Jurkat, Clone E6-1 (cell line): ENCODE measurements around the gene RSL1D1. TPM values are rescaled to one million over a fixed set of nuclear protein-coding genes. Genes with fewer than 3 reads are reported as not detected.

Source experiments
- DNase-seq: peaks from one replicate; pipeline ENCODE4 v3.0.0-alpha.2; 2011; ENCODE audit warnings: low read depth, low spot score
- H3K4me3 ChIP-seq: 2 replicates; pipeline ENCODE4 v1.5.1; 2011; ENCODE audit warnings: mild to moderate bottlenecking, low read length, control low read depth, moderate library complexity
- polyA plus RNA-seq: library from polyadenylated mRNA; unstranded; fragments of >200 nt; gene quantifications from one replicate; pipeline ENCODE4 v1.2.1, GENCODE V29; 2012; ENCODE audit warnings: missing spikeins; ENCODE audit not compliant: insufficient read length, insufficient read depth

RSL1D1 gene
- 216 TPM for polyA plus RNA-seq

DNA sequence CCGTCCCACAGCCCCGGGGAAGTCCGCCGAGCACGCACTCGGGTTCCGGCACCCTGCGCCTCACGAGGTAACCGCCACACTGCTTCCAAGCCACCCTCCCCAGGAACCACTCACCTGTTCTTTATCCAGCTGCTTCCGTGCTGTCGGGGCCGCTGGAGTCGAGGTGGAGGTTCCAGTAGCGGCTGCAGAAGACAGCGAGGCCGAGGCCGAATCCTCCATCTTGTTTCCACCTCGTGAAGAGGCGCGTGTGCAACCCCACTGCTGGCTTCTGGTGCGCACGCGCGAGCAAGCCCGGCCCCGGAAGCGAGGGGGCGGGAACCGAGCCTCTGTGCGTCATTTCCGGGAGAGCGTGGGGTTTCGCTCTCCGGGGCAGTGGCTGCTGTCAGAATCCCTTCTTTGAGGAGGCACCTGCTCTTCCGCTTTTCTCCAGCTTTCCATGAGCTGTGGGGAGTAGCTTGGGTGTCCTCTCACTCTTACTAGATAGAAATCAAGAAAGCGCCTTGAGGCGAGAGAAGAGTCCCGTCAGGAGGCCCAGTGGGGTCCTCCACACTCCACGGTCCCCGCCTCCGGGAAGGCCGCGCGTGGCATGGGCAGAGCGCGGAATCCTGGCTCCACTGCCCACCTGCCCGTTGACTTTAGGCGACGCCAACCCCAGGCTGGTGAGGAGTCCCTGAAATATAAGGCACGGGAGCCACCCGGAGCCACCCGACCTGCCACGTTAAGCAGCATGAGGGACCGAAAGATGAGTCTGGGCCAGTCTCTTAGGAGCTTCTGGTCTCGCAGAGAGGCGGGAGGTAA is at the start of gene RSL1D1:
Gene RSL1D1 (minus strand): TSS at position 249 of the 798 bp plus-strand sequence. CDS start 30 bp downstream, at position 219.
- H3K4me3 ChIP-seq = peak within 1 kb of the TSS; percentile 96
- peak; percentile 87 for DNase-seq

DNA sequence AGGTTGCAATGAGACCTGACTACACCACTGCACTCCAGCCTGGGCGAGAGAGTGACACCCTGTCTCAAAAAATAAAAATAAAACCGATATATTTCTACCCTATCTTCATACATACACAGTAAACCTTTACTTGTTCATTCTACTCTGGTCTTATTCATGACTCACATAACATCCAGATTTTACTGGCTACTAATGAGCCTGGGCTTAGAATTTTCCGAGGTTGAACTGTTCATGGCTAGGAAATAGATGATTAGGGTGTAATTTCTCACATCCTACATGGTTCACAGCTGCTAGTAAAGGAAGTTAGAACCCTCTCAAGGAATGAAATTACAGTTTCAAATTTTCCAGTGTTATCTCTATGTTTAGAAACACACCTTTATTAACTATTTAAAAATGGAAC is 49.7 kb upstream of the RSL1D1 start:
- no peak for DNase-seq
- no peak overlapping the region for H3K4me3 ChIP-seq

DNA sequence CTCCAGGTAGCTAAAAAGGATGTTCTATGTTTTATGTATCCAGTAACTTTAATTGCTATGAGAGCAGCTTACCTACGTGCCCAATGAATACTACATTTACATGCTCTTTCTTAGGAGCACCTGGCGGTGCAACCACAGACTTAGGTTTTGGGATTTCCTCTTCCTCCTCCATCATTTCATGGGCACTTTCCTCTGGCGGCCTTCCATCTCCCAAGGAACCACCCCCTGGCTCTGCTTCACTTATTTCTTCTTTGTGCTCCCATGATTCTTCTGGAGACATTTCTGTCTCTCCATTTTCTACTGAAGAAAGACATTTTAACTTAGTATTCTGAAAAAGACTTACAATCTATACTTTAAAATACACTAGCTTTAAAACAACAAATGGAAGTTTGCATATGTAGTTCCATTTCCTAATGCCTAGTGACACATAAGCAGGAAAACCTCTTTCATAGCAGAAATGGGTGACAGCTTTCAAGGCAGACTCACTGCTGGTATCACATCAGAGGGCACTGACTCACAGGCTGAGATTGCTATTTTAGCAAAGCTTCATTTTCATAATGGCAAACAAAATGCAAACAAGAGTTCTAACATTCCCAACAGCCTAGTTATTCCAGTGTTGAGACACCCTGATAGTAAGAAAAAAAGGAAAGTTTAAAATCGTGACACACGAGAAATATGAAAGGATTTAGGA is 45.3 kb upstream of the RSL1D1 start:
- no peak for DNase-seq
- H3K4me3 ChIP-seq = no peak overlapping the region

DNA sequence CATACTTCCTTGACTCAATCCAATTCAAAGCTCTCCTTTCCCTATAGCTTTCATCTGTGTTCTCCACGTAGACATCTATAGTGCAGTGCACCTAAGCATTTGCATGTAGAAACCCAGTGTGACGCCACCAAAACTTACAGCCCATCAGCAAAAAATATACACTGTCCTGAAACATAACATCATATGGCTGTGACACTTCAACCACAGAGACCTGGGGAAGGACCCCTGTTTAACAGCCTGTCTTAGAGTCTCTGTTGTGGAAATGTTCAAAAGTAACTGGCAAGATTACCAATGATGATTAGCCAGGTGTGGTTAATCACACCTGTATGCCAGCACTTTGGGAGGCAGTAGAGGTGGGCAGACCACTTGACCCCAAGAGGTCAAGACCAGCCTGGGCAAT is 42.2 kb upstream of the RSL1D1 start:
- H3K4me3 ChIP-seq = no peak overlapping the region
- DNase-seq = no peak

DNA sequence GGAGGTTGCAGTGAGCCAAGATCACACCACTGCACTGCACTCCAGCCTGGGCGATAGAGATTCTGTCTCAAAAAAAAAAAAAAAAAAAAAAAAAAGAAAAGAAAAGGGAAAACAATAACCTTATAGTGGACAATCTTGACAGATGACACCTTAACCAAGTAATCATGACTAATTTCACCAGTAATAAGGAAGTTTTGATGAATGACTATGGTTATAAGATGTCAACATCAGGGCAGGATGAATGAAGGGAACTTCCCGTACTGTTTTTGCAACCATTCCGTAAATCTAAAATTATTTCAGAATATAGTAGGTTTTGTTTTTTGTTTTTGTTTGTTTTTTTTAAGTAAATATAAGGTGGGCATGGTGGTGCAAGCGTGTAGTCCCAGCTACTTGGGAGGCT is 41.4 kb upstream of the RSL1D1 start:
- H3K4me3 ChIP-seq = no peak overlapping the region
- DNase-seq = no peak

DNA sequence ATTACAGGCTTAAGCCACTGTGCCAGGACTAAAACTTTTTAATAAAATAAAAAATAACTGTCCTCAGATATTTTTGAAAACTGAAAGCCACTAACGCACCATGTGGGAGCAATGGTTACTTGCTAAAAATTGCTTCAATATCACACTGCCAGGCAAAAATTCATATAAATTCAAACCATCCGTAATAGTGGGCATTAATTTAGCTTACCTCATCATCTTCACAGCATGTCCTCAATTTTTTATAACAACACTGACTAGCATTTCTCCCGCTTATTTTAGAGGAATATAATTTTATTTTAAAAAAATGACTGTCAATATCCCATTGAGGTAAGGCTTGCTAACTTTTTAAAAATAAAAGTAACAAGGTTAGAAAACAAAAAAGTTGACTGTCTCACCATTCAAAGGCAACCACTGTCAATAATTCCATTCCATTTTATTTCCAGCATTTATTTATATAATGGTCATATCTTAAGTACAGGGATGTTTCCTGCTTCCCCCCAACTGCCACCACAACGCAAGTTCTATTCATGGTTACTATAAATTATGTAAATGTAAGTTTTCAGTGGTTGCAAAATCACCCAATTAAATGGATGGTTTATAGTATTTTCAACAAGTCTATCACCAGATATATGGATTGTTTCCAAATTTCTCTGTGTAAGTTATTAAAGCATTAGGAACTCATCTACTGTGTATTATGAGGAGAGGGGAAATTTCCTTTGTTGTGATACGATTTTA is 39.1 kb upstream of the RSL1D1 start:
- no peak for DNase-seq
- H3K4me3 ChIP-seq = no peak overlapping the region

DNA sequence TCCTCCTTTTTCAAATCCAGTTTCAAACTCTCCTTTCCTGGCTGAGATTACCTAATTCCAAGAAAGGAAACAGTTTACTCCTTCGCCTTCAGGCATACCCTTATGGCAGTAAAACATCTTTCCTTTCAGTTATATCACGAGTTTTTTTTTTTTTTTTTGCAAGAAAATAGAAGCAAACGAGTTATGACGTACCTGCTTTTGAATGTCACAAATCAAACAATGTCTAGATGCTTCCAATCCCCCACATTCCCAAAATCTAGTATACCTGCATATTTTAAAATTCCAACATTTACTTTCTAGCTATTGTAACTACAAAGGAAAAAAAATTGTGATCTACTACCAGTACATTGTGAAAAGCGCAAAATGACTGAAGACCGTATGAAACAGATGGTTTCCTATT is 35.5 kb upstream of the RSL1D1 start:
- H3K4me3 ChIP-seq = no peak overlapping the region
- DNase-seq = no peak

DNA sequence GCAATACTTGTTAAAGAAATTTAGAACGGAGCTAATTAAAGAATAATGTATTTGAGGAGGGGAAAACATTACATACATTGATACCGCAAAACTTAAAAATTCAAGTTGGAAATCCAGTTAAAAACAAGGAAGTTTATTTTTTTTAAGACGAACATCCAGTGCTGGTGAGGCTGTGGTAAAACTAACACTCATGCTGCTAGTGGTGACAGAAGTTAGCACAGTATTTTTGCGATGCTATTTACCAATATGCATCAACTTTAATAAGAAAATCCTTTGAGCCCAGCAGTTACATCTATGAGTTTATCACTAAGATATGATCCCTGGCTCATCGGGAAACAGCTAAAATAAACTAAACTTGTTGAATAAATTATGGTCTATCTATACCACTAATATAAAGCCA is 32.7 kb upstream of the RSL1D1 start:
- DNase-seq = no peak
- no peak overlapping the region for H3K4me3 ChIP-seq

DNA sequence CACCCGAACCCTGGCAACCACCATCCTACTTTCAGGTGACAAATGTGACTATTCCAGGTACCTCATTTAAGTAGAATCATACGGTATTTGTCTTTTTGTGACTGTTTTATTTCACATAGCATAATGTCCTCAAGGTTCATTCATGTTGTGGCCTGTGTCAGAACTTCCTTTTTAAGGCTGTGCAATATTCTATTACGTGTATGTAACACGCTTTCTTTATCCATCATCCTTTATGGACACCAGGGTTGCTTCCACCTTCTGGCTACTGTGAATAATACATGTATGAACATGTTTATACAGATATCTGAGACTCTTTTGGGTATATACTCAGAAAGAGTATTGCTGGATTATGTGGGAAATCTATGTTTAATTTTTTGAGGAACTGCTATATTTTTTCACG is 28.7 kb upstream of the RSL1D1 start:
- no peak for DNase-seq
- H3K4me3 ChIP-seq = no peak overlapping the region

DNA sequence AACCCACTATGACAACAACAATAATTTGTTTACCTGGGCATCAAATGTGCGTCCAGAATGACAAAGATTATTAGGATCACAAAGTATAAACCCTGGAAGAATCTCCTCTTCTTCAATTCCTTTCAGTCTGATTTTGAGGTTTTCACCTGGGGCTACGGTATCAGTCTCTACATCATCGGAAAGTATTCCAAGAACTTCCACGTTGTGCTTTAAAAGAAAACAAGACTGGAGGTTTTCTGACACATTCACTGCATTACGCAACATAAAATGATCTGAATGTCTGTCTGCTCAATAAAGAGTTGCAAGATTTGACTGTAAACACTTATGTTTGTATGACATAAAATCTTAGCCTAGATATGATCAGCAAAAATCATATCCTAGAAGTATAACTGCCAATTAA is 26.0 kb upstream of the RSL1D1 start:
- no peak overlapping the region for H3K4me3 ChIP-seq
- no peak for DNase-seq

DNA sequence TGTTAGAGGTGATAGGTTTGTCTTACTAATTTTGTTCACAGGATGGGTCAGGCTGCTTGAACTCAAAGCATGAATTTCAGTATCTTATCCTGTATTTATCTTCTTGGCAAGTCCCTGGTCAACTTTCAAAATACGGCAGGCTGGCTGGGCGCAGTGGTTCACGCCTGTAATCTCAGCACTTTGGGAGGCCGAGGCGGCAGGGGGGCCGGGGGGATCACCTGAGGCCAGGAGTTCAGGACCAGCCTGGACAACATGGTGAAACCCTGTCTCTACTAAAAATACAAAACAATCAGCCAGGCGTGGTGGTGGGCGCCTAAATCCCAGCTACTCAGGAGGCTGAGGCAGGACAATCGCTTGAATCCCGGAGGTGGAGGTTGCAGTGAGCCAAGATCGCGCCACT is 25.0 kb upstream of the RSL1D1 start:
- DNase-seq = no peak
- H3K4me3 ChIP-seq = no peak overlapping the region

DNA sequence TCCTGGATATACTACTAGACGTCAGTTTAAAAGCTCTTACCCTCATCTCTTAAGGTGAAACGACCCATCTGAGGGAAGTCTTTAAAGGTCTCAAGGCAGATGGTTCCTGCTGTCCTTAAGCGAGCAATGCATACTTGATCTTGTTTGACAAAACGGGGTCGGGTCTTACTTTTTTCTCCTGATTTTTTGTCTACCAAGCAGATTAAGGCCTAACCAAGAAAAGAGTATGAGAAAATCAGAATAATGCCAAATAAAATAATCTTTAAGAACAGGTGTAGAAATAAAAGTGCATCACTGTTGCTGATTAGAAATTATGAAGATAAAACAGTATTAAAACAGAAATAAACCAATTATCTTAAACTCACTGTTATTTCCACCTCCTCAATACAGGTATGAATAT is 24.4 kb upstream of the RSL1D1 start:
- DNase-seq = no peak
- H3K4me3 ChIP-seq = no peak overlapping the region

DNA sequence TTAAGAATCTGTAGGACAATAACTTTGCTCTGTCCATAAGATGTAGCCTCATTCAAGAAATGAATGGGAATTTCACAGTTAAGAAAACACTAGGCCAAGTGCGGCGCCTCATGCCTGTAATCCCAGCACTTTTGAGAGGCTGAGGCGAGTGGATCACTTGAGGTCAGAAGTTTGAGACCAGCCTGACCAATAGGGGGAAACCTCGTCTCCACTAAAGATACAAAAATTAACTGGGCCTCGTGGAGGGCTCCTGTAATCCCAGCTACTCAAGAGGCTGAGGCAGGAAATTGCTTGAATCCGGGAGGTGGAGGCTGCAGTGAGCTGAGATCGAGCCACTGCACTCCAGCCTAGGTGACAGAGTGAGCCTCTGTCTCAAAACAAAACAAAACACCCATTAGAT is 19.9 kb upstream of the RSL1D1 start:
- no peak for DNase-seq
- no peak overlapping the region for H3K4me3 ChIP-seq

DNA sequence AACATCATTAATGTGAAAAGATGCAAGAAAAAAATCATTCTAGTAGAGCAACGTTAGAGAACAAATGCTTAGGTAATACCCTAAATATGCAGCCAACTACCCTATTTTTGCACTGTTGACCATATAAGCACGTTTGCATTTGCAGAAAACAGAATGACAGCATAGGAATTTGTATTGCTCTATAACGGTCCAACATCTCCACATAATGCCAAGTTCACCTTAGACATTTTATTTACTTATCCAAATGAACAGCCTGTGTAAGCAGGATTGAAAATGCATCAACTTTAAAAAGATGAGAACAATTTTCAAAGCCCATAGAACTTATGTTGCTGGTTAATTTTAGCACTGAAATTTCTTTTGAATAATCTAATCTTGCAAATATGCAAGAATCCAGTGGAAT is 19.1 kb upstream of the RSL1D1 start:
- no peak for DNase-seq
- H3K4me3 ChIP-seq = no peak overlapping the region

DNA sequence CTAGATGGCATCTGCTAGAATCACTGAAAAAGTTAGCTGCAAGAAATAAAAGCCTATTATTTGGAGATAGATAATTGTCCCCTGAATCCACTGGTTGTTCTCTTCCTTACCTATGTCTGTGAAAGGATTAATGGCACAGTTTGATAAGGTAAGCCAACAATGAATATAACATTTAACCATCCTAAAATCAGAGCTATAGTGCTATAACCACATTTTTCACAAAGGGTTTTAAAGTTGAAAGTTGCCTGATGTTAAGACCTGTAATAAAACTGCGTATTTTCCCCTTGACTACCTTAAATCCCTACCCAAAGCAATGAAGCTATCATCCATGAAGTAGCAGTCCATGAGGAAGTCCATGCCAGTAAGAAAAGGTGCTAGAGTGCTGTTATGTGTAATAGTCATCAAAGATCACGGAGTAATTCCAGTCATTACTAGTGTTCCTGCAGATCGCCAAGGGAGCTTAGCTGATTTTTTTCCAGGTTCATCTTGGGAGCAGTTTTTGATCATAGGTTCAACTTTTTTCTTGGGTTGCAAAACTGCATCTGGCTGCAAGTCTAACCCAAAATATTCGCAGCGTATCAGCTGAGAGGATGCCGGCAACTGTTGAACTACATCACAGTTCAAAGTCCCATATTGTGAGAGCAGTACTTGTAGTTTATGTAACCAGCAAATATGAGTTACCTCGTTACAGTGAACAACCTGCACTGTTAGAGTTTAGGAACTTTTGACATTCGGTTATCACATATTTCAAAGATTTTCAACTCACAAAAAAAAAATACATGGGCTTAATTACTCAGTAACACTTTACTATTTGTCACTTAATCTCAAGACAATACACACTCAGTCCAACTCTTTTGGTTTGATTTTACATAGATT is 18.2 kb upstream of the RSL1D1 start:
- no peak for DNase-seq
- H3K4me3 ChIP-seq = no peak overlapping the region

DNA sequence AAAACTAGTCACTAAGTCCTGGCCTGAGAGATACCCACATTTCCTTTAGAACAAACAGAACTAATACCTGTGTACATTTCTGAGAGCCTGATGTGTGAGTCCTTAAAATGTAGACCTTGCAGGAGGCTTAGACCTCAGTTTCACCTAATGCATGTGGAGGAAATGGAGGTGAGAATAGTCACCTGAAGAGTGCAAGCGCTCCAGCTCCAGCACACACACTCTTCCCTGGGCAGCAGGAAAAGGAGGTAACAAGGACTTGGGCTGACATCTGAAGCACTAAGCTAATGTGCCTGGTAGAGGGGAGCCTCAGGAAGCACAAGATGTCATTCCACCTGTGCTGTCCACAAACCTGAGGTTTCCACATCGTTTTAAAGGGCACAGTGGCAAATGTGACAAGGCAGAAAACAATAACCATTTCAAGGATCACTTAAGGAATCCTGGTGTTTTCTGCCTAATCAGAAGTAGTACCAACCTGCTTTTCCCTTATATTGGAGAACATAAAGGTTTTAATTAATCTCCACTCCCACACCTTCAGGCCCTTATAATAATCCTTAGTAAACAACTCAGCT is 17.2 kb upstream of the RSL1D1 start:
- H3K4me3 ChIP-seq = no peak overlapping the region
- no peak for DNase-seq

DNA sequence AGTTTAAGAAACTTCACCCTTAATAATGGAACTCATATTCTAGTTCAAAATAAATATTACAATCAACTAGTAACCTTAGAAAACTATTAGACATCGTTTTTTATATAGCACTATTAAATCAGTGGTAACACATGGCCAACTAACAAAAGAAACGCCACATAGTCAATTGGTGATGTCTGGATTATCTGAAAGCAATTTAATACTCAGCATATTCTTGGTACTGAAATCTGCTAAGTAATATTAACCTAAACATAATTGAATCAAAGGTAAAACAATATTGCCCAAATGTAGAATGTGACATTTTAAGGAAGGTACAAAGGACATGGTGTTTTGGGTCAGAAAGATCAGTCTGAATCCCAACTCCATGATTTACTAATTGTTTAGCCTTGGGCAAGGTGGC is 11.1 kb upstream of the RSL1D1 start:
- H3K4me3 ChIP-seq = no peak overlapping the region
- no peak for DNase-seq

DNA sequence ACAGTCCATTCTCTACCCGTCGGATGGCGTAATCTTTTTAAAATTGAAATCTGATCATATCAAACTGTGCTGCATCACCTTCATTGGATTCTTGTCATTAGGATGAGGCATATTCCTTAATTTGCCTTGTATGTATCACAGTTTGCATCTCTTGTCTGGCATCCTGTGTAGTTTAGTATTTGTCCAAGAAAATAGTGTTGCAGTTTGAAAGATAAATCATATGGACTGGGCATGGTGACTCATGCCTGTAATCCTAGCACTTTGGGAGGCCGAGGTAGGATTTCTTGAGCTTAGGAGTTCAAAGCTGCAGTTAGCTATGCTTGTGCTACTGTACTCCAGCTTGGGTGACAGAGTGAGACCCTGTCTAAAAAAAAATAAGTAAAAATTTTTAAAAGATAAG is 5.8 kb upstream of the RSL1D1 start:
- DNase-seq = no peak

More for the DNA sequence above, 5.8 kb upstream of the RSL1D1 start:
- no peak overlapping the region for H3K4me3 ChIP-seq
